ENCODE data around the gene KIF25. TPM values are rescaled to one million over a fixed set of nuclear protein-coding genes. Genes with fewer than 3 reads are reported as not detected.

The KIF25 gene
- polyA plus RNA-seq (ENCODE audit: insufficient read depth in 1 of 5, insufficient read length in 5 of 5, low replicate concordance in 1 of 5), result 10 to 100 TPM; 10.9 to 13.7 (median 13.2) TPM
- long read RNA-seq, donor 1, result 0 reads
- long read RNA-seq, donor 2, result 0 reads
- long read RNA-seq, donor 3, partial matches to known transcripts, result 0 of 1 reads
- long read RNA-seq, donor 3, other reads (novel, unspliced or antisense), result 0 of 1 reads
- long read RNA-seq, donor 4, result 0 reads
- long read RNA-seq, donor 5, partial matches to known transcripts, result 0 of 1 reads
- long read RNA-seq, donor 5, other reads (novel, unspliced or antisense), result 0 of 1 reads
- long read RNA-seq, donor 6, result 0 reads
- long read RNA-seq, donor 7, partial matches to known transcripts, result 0 of 1 reads
- long read RNA-seq, donor 7, other reads (novel, unspliced or antisense), result 0 of 1 reads
- long read RNA-seq, donor 8, partial matches to known transcripts, result 0 of 2 reads
- long read RNA-seq, donor 8, other reads (novel, unspliced or antisense), result 0 of 2 reads

DNA sequence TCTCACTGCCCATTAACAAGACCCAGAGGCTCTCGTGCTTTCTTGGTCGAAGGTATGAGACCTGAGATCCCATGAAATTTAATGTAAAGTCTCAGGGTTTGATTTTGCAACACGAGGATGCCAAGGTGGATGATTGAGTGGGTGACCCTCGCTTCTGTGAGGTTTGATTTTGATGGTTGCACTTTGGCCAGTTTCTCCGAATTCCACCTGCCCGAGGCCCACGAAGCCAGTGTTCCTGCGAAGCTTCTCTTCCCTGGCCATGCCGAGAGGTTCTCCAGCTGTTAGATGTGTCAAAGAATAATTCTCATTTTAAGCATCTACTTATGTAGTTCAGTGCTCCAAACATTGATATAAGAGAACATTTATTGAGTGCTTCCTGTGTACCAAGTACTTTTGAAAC is at the start of gene KIF25:
Gene KIF25 (plus strand): TSS at position 30 of the 400 bp plus-strand sequence. CDS start 31,915 bp downstream, outside the sequence.
- DNase-seq, result no peak

GRCh38 chr6:167947716-167948115 is 49.8 kb upstream of the KIF25 start:
- DNase-seq, result no peak

- DNase-seq, result no peak
Measured at GRCh38 chr6:167948716-167949115, 48.8 kb upstream of the KIF25 start.

- DNase-seq, result no peak
Measured at GRCh38 chr6:167949121-167949684, 48.3 kb upstream of the KIF25 start.

DNA sequence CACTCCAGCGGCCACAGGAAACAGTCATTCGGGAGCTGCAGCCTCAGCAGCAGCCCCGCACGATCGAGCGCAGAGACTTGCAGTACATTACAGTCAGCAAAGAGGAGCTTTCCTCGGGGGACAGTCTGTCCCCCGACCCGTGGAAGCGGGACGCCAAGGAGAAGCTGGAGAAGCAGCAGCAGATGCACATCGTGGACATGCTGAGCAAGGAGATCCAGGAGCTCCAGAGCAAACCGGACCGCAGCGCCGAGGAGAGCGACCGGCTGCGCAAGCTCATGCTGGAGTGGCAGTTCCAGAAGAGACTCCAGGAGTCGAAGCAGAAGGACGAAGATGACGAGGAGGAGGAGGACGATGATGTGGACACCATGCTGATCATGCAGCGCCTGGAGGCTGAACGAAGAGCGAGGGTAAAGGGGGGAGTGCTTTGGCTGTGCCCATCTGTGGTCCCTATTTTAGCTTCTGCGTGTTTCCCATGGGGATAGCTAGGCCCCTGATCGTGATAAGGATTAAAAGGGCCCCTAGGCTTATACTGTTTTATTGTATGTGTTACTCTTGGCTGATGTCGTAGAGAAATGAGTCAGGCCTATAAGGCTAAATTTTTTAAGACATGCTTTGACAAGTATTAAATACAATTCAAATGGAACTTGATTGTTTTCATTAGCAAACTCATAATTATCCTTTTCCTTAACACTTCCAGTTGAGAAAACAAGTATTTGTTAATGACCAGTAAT is 45.5 kb upstream of the KIF25 start:
- no peak for DNase-seq

- DNase-seq, result no peak
Measured at GRCh38 chr6:167952512-167952859, 45.0 kb upstream of the KIF25 start.

GRCh38 chr6:167953551-167953950 is 43.9 kb upstream of the KIF25 start:
- DNase-seq, result no peak

- DNase-seq, result no peak
Measured at GRCh38 chr6:167954151-167954550, 43.3 kb upstream of the KIF25 start.

- DNase-seq, result no peak
Measured at GRCh38 chr6:167956491-167956890, 41.0 kb upstream of the KIF25 start.

- DNase-seq, result no peak
Measured at GRCh38 chr6:167956983-167957492, 40.4 kb upstream of the KIF25 start.

DNA sequence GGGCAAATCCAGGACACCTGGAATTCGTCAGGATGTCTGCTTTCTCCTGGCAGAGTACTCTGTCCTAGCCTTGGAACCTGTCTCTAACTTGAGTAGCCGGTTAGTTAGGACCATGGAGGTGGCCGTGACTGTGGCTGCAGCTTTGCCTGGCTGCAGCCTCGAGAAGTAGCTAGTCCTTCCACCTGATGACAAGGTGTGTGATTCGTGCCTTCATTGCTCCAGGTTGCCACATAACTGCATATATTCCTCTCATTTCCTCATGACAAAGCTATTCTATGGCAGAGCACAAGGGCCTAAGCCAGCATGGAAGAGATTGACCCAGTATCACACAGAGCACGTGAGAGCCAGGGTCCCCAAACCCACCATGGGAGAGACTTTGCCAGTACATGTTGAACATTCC is 39.8 kb upstream of the KIF25 start:
- no peak for DNase-seq

GRCh38 chr6:167960579-167960978 is 36.9 kb upstream of the KIF25 start:
- DNase-seq, result no peak

DNA sequence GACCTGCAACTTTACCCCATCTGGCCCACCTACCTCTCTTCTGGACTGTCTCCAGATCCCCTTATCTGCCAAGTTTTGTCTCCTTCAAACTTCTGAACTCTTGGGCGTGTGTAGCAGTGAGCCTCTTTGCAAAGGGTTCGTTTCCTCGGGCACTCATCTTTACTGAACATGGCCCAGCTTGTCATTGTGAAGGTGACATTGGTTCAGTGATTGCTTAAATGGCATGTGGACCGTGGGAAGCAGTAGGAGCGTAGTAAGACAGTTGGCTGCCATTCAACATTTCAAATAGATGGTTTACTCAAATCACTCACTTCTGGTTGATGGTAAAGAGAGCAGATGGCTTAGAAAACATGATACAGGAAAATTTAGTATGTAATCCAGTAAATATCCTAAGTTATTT is 34.8 kb upstream of the KIF25 start:
- no peak for DNase-seq

DNA sequence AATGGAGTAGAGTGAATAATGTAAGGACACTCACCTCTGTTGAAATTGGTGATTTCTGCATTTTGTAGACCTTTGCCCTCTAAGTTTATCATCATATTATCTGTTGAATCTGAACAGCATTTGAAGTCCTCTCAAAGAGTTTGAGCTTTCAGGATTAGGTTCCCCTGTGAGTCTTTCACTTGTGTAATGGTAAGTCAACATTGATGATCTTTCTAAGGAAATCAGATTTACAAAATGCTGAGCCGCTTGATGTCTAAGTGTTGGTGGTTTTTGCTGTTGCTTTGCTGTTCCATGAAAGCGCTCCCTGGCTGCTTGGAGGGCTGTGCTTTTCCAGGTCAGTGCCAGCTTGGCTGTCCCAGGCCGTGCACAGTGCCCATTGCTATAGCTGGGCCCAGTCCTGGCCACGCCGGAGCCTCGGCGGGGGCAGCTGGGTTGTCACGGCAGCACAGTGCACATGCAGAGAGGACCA is 33.8 kb upstream of the KIF25 start:
- no peak for DNase-seq

GRCh38 chr6:167965592-167966539 is 31.6 kb upstream of the KIF25 start:
- DNase-seq, result peak in 1 of 2 donors; percentile 6

- DNase-seq, result no peak
Measured at GRCh38 chr6:167966540-167966905, 30.9 kb upstream of the KIF25 start.

DNA sequence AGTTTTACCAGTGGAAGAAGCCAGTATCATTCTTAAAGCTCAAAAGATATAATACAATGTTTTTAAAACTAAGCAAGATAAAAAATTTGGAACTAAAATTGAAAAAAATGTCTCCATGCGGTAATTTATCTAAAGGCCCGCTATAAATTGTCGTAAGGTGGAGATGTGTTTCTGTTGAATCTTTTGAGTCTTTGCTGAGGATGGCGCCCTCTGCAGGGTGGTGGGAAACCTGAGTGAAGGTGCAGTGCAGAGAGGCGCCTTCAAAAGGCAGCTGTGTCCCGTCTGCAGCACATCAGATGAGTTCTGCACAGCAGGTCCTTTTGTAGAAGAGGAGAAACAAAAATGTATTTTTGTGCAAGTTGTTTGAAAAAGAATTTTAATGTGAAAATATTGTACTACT is 29.4 kb upstream of the KIF25 start:
- peak in 1 of 2 donors; percentile 17 for DNase-seq

- no peak for DNase-seq
Measured at GRCh38 chr6:167970230-167970629, 27.2 kb upstream of the KIF25 start.

- no peak for DNase-seq
Measured at GRCh38 chr6:167972193-167972592, 25.3 kb upstream of the KIF25 start.

- DNase-seq, result no peak
Measured at GRCh38 chr6:167973148-167973885, 24.2 kb upstream of the KIF25 start.
